Neural cell (in vitro differentiated cells): ENCODE data around the gene SRC.

Experiments
- EZH2 ChIP-seq: fragments of 200-600, 300-800 bp; shearing (Covaris generic), sonication (generic); IDR thresholded peaks from 2 replicates; pipeline ENCODE4 v1.6.1; 2014; ENCODE audit warnings: antibody characterized with exemption, low read length, borderline replicate concordance, mild to moderate bottlenecking; ENCODE audit not compliant: insufficient read depth, poor library complexity, severe bottlenecking
- POLR2AphosphoS5 ChIP-seq: IDR thresholded peaks from 2 replicates; pipeline ENCODE4 v1.6.1; 2012

GRCh38 chr20:37451616-37452015, 105.7 kb downstream of the SRC start:
- TF ChIP-seq EZH2 (no peak), POLR2AphosphoS5 (no peak)
